Neural progenitor cell (in vitro differentiated cells): ENCODE data around the gene ZBTB7A.

Source experiments
- EZH2 ChIP-seq: fragments of 200-600 bp; sonication (generic); IDR thresholded peaks from 2 replicates; pipeline ENCODE4 v1.6.1; 2017; ENCODE audit warnings: antibody characterized with exemption, mild to moderate bottlenecking, moderate library complexity
- EZH2phosphoT487 ChIP-seq: fragments of 200-600 bp; sonication (generic); IDR thresholded peaks from 2 replicates; pipeline ENCODE4 v1.6.1; 2017; ENCODE audit warnings: antibody characterized with exemption
- TF ChIP-seq, protein P1 (sequence below): fragments of 200-600 bp; sonication (generic); IDR thresholded peaks from 2 replicates; pipeline ENCODE4 v1.5.1; 2017; ENCODE audit warnings: antibody characterized with exemption, mild to moderate bottlenecking

DNA sequence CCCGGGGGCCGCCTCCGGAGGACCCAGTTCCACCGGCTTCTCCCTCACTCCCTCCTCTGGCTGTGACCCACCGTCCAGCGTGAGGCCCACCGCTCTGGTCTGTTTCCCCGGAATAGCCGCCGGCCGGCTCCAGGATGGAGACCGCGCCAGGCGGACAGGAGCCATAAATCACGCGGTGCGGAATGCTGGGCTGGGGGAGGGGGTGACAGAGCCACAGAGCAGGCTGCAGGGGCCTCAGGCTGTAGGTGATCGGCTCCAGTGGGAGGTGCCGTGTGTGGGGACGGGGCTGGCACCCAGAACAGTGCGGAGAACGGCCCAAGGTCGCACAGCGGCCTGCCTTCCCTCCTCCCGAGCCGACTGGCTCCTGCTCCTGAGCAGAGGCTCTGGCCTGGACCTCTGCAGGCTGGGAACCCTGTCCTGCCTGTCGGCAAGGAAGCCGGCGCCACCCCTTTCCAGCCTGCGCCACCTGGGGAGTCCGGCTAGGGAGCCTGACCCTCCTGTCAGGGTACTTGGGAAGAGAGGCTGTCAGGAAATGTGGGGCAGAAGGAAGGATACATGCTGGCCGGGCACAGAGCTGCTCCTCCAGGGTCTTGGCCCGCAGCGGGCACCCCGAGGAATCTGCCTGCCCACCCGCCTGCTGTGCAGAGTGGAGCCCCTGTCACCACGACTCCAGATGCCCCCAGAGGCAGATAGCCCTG is 50.8 kb downstream of the ZBTB7A start:
- TF ChIP-seq, protein P1, sequence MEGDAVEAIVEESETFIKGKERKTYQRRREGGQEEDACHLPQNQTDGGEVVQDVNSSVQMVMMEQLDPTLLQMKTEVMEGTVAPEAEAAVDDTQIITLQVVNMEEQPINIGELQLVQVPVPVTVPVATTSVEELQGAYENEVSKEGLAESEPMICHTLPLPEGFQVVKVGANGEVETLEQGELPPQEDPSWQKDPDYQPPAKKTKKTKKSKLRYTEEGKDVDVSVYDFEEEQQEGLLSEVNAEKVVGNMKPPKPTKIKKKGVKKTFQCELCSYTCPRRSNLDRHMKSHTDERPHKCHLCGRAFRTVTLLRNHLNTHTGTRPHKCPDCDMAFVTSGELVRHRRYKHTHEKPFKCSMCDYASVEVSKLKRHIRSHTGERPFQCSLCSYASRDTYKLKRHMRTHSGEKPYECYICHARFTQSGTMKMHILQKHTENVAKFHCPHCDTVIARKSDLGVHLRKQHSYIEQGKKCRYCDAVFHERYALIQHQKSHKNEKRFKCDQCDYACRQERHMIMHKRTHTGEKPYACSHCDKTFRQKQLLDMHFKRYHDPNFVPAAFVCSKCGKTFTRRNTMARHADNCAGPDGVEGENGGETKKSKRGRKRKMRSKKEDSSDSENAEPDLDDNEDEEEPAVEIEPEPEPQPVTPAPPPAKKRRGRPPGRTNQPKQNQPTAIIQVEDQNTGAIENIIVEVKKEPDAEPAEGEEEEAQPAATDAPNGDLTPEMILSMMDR = no peak
- TF ChIP-seq EZH2 = no peak
- no peak for TF ChIP-seq EZH2phosphoT487
